ENCODE measurements around the gene CHCHD6.

Gene CHCHD6

DNA sequence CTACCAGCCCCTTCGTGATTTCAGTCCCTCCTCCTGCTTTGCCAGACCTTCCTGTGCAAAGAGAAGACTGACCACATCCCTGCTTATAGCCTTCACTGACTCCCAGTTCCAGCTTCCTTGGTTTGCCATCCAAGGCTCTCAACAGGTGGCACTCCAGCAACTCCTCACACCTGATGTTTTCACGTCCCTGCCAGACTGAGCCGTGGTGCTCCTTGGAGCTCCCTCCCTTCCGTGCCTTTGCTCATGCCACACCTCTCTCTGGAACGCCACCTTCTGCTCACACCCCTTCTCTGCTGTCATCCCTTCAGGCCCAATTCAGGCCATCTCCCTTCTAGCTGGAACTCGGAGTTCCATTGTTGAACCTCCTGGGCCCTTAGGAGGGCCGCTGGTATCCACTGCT, 12.0 kb downstream of the CHCHD6 start:
- H3K4me3 ChIP-seq: no peak overlapping the region
- no peak for TF ChIP-seq Cebpa-rat (IDR thresholded peaks at IDR 0.05)
- no peak overlapping the region for H3K27ac ChIP-seq
- no peaks in the 10 kb centered on the region for H3K9me3 ChIP-seq
- H3K9ac ChIP-seq: no peak overlapping the region
- H3K4me1 ChIP-seq: 0 out of 2 replicates have a peak, but pooled peaks cover 5% of the 10 kb centered on the region
- no peaks in the 10 kb centered on the region for H3K27me3 ChIP-seq
- no peaks in the 10 kb centered on the region for H3K36me3 ChIP-seq
- peaks cover 100% of the 10 kb centered on the region for H4K20me1 ChIP-seq
- H3K4me2 ChIP-seq: no peak overlapping the region

DNA sequence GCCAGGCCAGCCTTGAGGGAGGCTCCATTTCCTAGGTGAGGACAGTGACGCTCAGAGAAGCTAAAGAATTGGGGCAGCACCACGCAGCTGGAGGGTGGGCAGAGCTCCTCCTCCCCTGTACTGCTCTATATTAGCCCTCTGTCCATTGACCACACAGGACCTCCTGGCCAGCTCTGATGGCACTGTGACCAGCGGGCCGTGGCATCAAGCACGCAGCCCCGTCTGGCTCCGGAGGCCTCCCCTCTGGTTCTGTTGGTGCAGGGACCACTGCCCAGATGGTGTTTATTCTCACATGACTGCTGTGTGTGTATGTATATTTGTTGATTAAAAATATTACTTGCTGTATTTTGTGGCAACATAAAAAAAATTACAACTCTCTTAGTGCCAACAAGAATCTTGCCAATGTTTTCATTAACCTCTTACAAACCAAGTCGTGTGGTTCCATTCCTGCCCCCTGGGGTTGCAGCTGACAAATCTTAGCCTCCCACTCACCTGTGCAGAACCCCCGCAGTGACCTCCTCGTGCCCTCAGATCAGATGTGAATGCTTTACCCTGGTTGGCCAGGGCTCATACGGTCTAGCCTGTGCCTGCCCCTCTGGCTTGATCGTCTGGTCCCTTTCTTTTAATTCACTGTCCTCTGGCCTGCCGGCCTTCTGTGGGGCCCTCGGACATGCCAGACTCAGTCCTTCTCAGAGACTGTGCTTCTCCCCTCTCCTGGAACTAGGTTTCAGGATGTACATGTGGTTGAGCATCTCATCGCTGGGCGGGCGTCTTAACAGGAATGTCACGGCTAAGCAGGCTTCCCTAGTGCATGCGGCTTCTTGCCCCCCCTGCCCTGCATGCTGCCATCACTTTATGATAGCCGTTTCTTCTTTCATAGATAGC, 14.8 kb downstream of the CHCHD6 start:
- Histone ChIP-seq H4K20me1 (peaks cover 76% of the 10 kb centered on the region), H3K4me3 (no peak overlapping the region), H3K27ac (no peak overlapping the region), H3K27me3 (no peaks in the 10 kb centered on the region), H3K4me2 (no peak overlapping the region), H3K9me3 (peaks cover under 1% of the 10 kb centered on the region), H3K9ac (no peak overlapping the region), H3K4me1 (no peaks in the 10 kb centered on the region), H3K36me3 (no peaks in the 10 kb centered on the region)
- no peak for TF ChIP-seq Cebpa-rat (IDR thresholded peaks at IDR 0.05)

DNA sequence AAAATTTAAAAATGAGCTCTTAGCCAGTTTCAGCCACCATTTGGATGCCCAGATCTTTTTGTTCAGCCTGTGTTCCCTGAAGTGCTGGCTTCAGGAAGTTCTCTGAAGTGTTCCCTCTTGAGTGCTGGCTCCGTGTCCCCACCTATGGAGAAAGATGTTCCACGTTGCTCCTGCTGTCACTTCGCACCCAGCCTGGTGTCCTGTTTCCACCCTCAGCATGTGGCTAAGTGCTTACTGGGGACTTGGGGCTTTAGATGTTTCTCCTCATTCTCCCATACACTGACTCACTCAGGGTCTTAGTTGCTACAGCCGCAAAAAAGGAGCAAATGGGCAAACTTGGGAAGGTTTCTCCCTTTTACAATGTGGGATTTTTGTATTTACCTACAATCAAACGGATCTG, 16.6 kb downstream of the CHCHD6 start:
- no peaks in the 10 kb centered on the region for H3K4me1 ChIP-seq
- H3K9ac ChIP-seq: no peak overlapping the region
- no peaks in the 10 kb centered on the region for H3K27me3 ChIP-seq
- H3K36me3 ChIP-seq: peaks cover 13% of the 10 kb centered on the region
- H3K27ac ChIP-seq: no peak overlapping the region
- TF ChIP-seq Cebpa-rat (IDR thresholded peaks at IDR 0.05): no peak
- peaks cover 19% of the 10 kb centered on the region for H3K9me3 ChIP-seq
- H4K20me1 ChIP-seq: peaks cover 58% of the 10 kb centered on the region
- no peak overlapping the region for H3K4me3 ChIP-seq
- H3K4me2 ChIP-seq: no peak overlapping the region

DNA sequence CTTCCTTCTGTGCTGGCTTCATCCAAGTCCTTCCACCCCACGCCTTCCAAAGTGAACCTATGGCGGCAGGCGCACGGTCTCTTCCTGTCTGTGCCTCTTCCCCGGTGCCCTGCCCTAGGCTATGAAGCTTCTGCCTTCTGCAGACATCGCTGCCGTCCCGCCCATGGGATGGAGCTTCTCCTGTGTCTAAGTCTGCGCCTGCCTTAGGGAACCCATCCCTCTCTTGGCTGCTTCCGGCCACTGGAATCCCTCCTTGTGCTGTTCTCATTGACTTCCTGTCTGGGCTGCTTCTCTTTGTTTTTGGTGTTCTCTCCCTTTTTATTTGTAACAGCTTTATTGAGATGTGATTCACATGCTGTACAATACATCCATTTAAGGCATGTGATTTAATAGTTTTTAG, 17.2 kb downstream of the CHCHD6 start:
- no peak for TF ChIP-seq Cebpa-rat (IDR thresholded peaks at IDR 0.05)
- Histone ChIP-seq H4K20me1 (peaks cover 52% of the 10 kb centered on the region), H3K4me2 (no peak overlapping the region), H3K27me3 (no peaks in the 10 kb centered on the region), H3K27ac (no peak overlapping the region), H3K4me1 (no peaks in the 10 kb centered on the region), H3K4me3 (no peak overlapping the region), H3K9me3 (peaks cover 25% of the 10 kb centered on the region), H3K9ac (no peak overlapping the region), H3K36me3 (peaks cover 18% of the 10 kb centered on the region)

DNA sequence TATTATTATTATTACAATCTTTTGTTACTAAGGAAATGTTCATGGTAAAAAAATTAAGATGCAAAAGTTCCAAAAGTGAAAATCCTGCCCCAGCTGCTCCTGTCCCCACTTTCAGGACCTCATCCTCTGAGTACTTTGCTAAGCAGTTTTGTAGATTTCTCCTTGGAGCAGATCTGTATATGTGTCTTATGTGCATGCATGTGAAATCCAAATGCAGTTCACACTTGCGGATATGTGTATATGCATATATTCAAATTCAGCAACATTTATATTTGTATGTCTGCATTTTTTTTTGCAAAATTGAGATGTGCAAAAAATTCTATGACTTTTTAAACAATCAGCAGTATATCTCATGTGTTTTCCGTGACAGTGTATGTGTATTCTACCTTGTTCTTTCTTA, 19.2 kb downstream of the CHCHD6 start:
- Histone ChIP-seq H3K27me3 (no peaks in the 10 kb centered on the region), H3K4me1 (no peaks in the 10 kb centered on the region), H3K27ac (no peak overlapping the region), H3K9ac (no peak overlapping the region), H3K4me3 (no peak overlapping the region), H4K20me1 (peaks cover 32% of the 10 kb centered on the region), H3K36me3 (peaks cover 34% of the 10 kb centered on the region), H3K9me3 (peaks cover 29% of the 10 kb centered on the region), H3K4me2 (no peak overlapping the region)
- no peak for TF ChIP-seq Cebpa-rat (IDR thresholded peaks at IDR 0.05)

DNA sequence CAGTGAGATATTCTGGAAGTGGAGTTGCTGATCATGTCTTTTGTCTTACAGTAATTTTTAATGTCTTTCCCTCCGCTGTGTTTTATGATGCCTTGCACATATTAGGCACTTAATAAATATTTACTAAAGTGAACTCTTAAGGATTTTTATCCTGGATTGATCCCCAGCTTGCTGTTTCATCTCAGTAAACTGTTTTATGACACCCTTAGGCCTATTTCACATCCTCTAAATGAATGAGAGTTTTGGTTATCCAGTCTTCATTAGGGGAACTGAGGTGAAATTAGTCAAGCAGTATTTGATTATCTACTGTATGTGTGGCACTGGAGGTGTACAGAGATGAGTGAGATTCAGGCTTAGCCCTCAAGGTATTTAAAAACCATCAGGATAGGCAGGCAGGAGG, 19.8 kb downstream of the CHCHD6 start:
- no peak overlapping the region for H3K27ac ChIP-seq
- H3K27me3 ChIP-seq: no peaks in the 10 kb centered on the region
- H3K4me2 ChIP-seq: no peak overlapping the region
- TF ChIP-seq Cebpa-rat (IDR thresholded peaks at IDR 0.05): no peak
- peaks cover 37% of the 10 kb centered on the region for H3K36me3 ChIP-seq
- peaks cover 29% of the 10 kb centered on the region for H3K9me3 ChIP-seq
- peaks cover 26% of the 10 kb centered on the region for H4K20me1 ChIP-seq
- H3K4me1 ChIP-seq: no peaks in the 10 kb centered on the region
- H3K4me3 ChIP-seq: no peak overlapping the region
- H3K9ac ChIP-seq: no peak overlapping the region

DNA sequence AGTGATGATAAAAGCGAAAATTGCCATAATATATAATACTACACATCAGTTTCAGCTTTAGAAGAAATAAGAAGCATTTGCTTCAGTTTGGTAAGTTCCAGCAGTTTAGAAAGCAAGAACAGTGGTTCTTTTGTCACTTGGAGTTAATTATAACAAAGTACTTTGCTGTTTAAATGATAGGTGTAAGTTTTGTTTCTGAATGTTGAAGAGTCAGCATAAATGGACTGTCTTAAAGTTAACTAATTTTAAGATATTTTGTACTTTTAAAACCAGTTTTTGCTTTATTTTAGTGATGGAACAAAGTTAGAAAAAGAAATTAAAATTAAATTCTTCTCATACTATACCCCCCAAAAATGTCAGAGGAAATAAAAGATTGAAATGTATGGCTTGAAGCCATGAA, 24.6 kb downstream of the CHCHD6 start:
- H3K4me1 ChIP-seq: peaks cover 14% of the 10 kb centered on the region
- no peak for TF ChIP-seq Cebpa-rat (IDR thresholded peaks at IDR 0.05)
- H3K27ac ChIP-seq: no peak overlapping the region
- H3K4me3 ChIP-seq: no peak overlapping the region
- no peak overlapping the region for H3K9ac ChIP-seq
- H3K36me3 ChIP-seq: peaks cover 67% of the 10 kb centered on the region
- H4K20me1 ChIP-seq: 0 out of 2 replicates have a peak, but pooled peaks cover 9% of the 10 kb centered on the region
- H3K27me3 ChIP-seq: no peaks in the 10 kb centered on the region
- H3K9me3 ChIP-seq: peaks cover 43% of the 10 kb centered on the region
- H3K4me2 ChIP-seq: no peak overlapping the region

DNA sequence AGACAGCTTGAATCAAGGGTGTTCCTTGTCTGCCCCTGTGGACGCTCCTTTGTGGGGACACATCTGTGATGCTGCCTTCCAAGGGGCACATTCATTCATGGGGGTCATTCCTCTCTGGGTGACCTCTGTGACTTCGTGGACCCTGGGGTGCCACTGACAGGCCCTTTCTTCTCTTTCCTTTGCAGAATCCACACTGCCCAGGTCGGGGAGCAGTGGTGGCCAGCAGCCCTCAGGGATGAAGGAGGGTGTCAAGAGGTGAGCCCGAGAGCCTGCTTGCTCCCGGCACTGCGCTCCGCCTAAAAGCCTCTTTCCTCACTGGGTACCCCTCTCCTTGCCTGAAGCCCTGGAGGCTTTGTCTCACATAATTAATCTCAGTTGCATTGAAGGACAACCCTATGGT, 26.3 kb downstream of the CHCHD6 start:
- H3K27me3 ChIP-seq: no peaks in the 10 kb centered on the region
- H3K4me2 ChIP-seq: 0 out of 2 replicates have a peak overlapping the region, but pooled peaks have one; percentile 55
- H3K36me3 ChIP-seq: peaks cover 73% of the 10 kb centered on the region
- H3K4me1 ChIP-seq: peaks cover 19% of the 10 kb centered on the region
- H3K27ac ChIP-seq: no peak overlapping the region
- H4K20me1 ChIP-seq: 0 out of 2 replicates have a peak, but pooled peaks cover 9% of the 10 kb centered on the region
- H3K9ac ChIP-seq: no peak overlapping the region
- no peak for TF ChIP-seq Cebpa-rat (IDR thresholded peaks at IDR 0.05)
- H3K4me3 ChIP-seq: no peak overlapping the region
- H3K9me3 ChIP-seq: peaks cover 26% of the 10 kb centered on the region

DNA sequence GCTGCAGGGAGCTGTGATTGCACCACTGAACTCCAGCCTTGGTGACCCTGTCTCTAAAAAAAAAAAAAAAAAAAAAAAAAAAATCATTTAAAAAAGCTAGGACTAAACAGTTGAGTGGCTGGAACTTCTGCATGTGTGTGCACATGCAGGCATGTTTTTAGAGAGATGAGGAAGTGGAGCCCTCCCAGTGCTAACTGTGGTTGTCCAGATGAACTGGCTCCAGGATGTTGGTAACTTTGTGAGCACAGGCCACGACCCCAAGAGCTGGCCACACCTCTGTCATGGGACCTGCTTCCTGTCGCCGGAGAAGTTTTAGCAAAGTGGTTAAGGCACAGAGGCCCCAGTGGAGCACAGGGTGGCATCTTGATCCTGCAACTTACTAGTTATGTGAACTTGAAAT, 27.0 kb downstream of the CHCHD6 start:
- H3K9me3 ChIP-seq: peaks cover 20% of the 10 kb centered on the region
- peak overlapping the region; percentile 55 for H3K4me2 ChIP-seq
- H3K27me3 ChIP-seq: no peaks in the 10 kb centered on the region
- H3K36me3 ChIP-seq: peaks cover 73% of the 10 kb centered on the region
- 0 out of 2 replicates have a peak, but pooled peaks cover 9% of the 10 kb centered on the region for H4K20me1 ChIP-seq
- TF ChIP-seq Cebpa-rat (IDR thresholded peaks at IDR 0.05): no peak
- H3K27ac ChIP-seq: no peak overlapping the region
- peaks cover 19% of the 10 kb centered on the region for H3K4me1 ChIP-seq
- no peak overlapping the region for H3K9ac ChIP-seq
- H3K4me3 ChIP-seq: no peak overlapping the region

DNA sequence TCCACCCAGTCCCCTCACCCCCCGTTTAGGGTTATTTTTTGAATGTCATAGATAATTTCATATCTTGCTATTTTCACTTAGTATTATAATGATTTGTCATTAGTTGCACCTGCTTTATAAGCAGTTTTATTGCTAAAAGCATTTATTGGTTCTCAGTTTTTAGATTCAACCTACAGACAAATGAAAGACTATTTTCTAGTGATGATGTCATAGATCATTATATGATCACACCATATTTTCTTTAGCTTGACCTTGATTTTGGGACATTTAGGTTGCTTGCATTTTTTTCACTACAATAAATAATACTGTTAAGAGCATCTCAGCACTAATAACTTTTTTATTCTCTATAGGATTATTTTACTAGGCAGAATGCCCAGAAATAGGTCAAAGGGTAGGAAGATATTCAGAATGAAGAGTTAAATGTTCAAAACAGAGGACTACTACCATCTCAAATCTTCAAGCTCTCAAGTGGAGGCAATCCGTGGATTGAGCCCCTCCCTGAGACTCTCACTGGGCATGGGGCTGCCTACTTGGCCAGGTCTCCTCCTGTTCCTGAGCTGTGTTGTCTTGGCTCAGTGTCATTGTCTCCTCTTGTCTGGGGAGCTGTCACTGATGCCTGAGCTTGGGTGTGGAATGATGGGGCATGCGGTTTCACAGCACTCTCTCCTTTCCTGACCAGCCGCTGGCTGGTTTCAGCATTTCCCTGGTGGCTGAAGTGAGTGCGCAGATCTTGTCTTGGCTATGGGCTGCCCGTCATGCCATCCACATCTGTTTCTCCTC, 28.4 kb downstream of the CHCHD6 start:
- TF ChIP-seq Cebpa-rat (IDR thresholded peaks at IDR 0.05): no peak
- Histone ChIP-seq H3K36me3 (peaks cover 75% of the 10 kb centered on the region), H3K4me2 (no peak overlapping the region)

More for the DNA sequence above, 28.4 kb downstream of the CHCHD6 start:
- Histone ChIP-seq H3K4me3 (no peak overlapping the region), H4K20me1 (0 out of 2 replicates have a peak, but pooled peaks cover 9% of the 10 kb centered on the region), H3K9ac (no peak overlapping the region), H3K27me3 (no peaks in the 10 kb centered on the region), H3K27ac (no peak overlapping the region), H3K4me1 (peaks cover 19% of the 10 kb centered on the region), H3K9me3 (peaks cover 14% of the 10 kb centered on the region; the same call in 1 of the 2 replicates)
